ENCODE data around the gene TMEM183A.

- no peak for TF ChIP-seq CTCF (IDR thresholded peaks at IDR 0.05)
- TF ChIP-seq POLR2A (IDR thresholded peaks at IDR 0.05): no peak
Observed at GRCh38 chr1:203052601-203053000, 45.4 kb downstream of the TMEM183A start.
